Embryonic facial prominence (tissue), 1 donor: ENCODE results near the gene FOXA1.

ENCODE experiments used
- DNase-seq: peaks from one replicate; pipeline ENCODE4 v3.0.0-alpha.2; 2016; ENCODE audit errors: extremely low spot score

Gene FOXA1

GRCh38 chr14:37594971-37595808 lies at the start of gene FOXA1, which contains the start of gene TTC6:
Gene FOXA1, minus strand, starts transcription at chr14:37595249. Its CDS starts 277 bp downstream, at chr14:37594972.
Gene TTC6, plus strand, starts transcription at chr14:37595629. Its CDS starts 26,436 bp downstream, at chr14:37622065.
- no peak for DNase-seq

GRCh38 chr14:37643701-37644100 lies 48.7 kb upstream of the FOXA1 start:
- DNase-seq = no peak

GRCh38 chr14:37642125-37642524 lies 47.1 kb upstream of the FOXA1 start:
- DNase-seq = no peak

GRCh38 chr14:37641117-37641516 lies 46.1 kb upstream of the FOXA1 start:
- DNase-seq = no peak

- DNase-seq = no peak
These were observed 43.5 kb upstream of the FOXA1 start for GRCh38 chr14:37638599-37638998.

GRCh38 chr14:37637341-37637740 lies 42.3 kb upstream of the FOXA1 start:
- DNase-seq = no peak

- no peak for DNase-seq
These were observed 30.8 kb upstream of the FOXA1 start for GRCh38 chr14:37625597-37626595.

GRCh38 chr14:37623971-37624370 lies 28.9 kb upstream of the FOXA1 start:
- no peak for DNase-seq

- DNase-seq = no peak
These were observed 28.4 kb upstream of the FOXA1 start for GRCh38 chr14:37623426-37623951.

GRCh38 chr14:37622231-37622923 lies 27.3 kb upstream of the FOXA1 start:
- DNase-seq = no peak

- DNase-seq = no peak
These were observed 25.8 kb upstream of the FOXA1 start for GRCh38 chr14:37620856-37621255.

- DNase-seq = no peak
These were observed 23.5 kb upstream of the FOXA1 start for GRCh38 chr14:37618498-37619028.

GRCh38 chr14:37617864-37618365 lies 22.9 kb upstream of the FOXA1 start:
- DNase-seq = no peak

GRCh38 chr14:37616853-37617252 lies 21.8 kb upstream of the FOXA1 start:
- no peak for DNase-seq

GRCh38 chr14:37615582-37616289 lies 20.7 kb upstream of the FOXA1 start:
- DNase-seq = no peak

GRCh38 chr14:37610945-37611523 lies 16.0 kb upstream of the FOXA1 start:
- no peak for DNase-seq

GRCh38 chr14:37608649-37609048 lies 13.6 kb upstream of the FOXA1 start:
- DNase-seq = no peak

- DNase-seq = no peak
These were observed 11.6 kb upstream of the FOXA1 start for GRCh38 chr14:37606678-37607077.

- DNase-seq = no peak
These were observed 8.7 kb upstream of the FOXA1 start for GRCh38 chr14:37603688-37604251.
